Measurements from ENCODE around the gene PROM2.

The PROM2 gene

GRCh38 chr2:95307878-95308277, 33.6 kb downstream of the PROM2 start:
- no peak for DNase-seq (ENCODE audit: low read depth in 2 of 2)

- DNase-seq (ENCODE audit: low read depth in 2 of 2), result no peak
Observed at GRCh38 chr2:95308426-95308990, 34.3 kb downstream of the PROM2 start.

GRCh38 chr2:95309599-95309998, 35.4 kb downstream of the PROM2 start:
- DNase-seq (ENCODE audit: low read depth in 2 of 2), result no peak

- no peak for DNase-seq (ENCODE audit: low read depth in 2 of 2)
Observed at GRCh38 chr2:95310216-95310615, 36.0 kb downstream of the PROM2 start.

- no peak for DNase-seq (ENCODE audit: low read depth in 2 of 2)
Observed at GRCh38 chr2:95310651-95311050, 36.4 kb downstream of the PROM2 start.

GRCh38 chr2:95311815-95312542, 37.7 kb downstream of the PROM2 start:
- DNase-seq (ENCODE audit: low read depth in 2 of 2), result no peak

- no peak for DNase-seq (ENCODE audit: low read depth in 2 of 2)
Observed at GRCh38 chr2:95312543-95313201, 38.4 kb downstream of the PROM2 start.

- no peak for DNase-seq (ENCODE audit: low read depth in 2 of 2)
Observed at GRCh38 chr2:95313296-95314131, 39.3 kb downstream of the PROM2 start.

- no peak for DNase-seq (ENCODE audit: low read depth in 2 of 2)
Observed at GRCh38 chr2:95314598-95314963, 40.3 kb downstream of the PROM2 start.

GRCh38 chr2:95314964-95315611, 40.8 kb downstream of the PROM2 start:
- DNase-seq (ENCODE audit: low read depth in 2 of 2), result no peak

GRCh38 chr2:95315801-95316411, 41.7 kb downstream of the PROM2 start:
- DNase-seq (ENCODE audit: low read depth in 2 of 2), result no peak

GRCh38 chr2:95316466-95317122, 42.3 kb downstream of the PROM2 start:
- no peak for DNase-seq (ENCODE audit: low read depth in 2 of 2)

GRCh38 chr2:95317123-95317500, 42.9 kb downstream of the PROM2 start:
- DNase-seq (ENCODE audit: low read depth in 2 of 2), result no peak

GRCh38 chr2:95317665-95318425, 43.6 kb downstream of the PROM2 start:
- no peak for DNase-seq (ENCODE audit: low read depth in 2 of 2)

- no peak for DNase-seq (ENCODE audit: low read depth in 2 of 2)
Observed at GRCh38 chr2:95318431-95319220, 44.4 kb downstream of the PROM2 start.

- no peak for DNase-seq (ENCODE audit: low read depth in 2 of 2)
Observed at GRCh38 chr2:95319481-95320343, 45.5 kb downstream of the PROM2 start.

- DNase-seq (ENCODE audit: low read depth in 2 of 2), result no peak
Observed at GRCh38 chr2:95320344-95320712, 46.1 kb downstream of the PROM2 start.

- DNase-seq (ENCODE audit: low read depth in 2 of 2), result no peak
Observed at GRCh38 chr2:95320986-95321767, 46.9 kb downstream of the PROM2 start.

Measured in stimulated activated CD8-positive, alpha-beta memory T cell treated with anti-CD3 and anti-CD28 coated beads, Interleukin-15, amount 100 ng/mL, for 48 hours (primary cell).